ENCODE data around the gene ZNF329. TPM values are rescaled to one million over a fixed set of nuclear protein-coding genes. Genes with fewer than 3 reads are reported as not detected.

Gene ZNF329
- total and polyA plus RNA-seq, 2 of the 8 experiments (the other 6 are each of a cell fraction or from before 2014, with no cell fraction given), result 5.8 to 11.2 TPM

Other genes starting within 250 kb of the ZNF329 start
- gene ZNF417, start 234.2 kb downstream of the ZNF329 start, total RNA-seq (2021; fragmentation: NEBNext Ultra II Directional; extraction: Animal tissue kit (Norgen Biotek cat#: 25700)), result 19.2 and 19.7 TPM in 2 replicates
- 4.4 and 5.4 TPM in 2 replicates for gene ZNF417, start 234.2 kb downstream of the ZNF329 start, polyA plus RNA-seq (2011; rRNA removed)
- gene ZNF418, start 215.4 kb downstream of the ZNF329 start, total RNA-seq (2021; fragmentation: NEBNext Ultra II Directional; extraction: Animal tissue kit (Norgen Biotek cat#: 25700)), result 18.5 and 18.8 TPM in 2 replicates
- 8.1 and 10.5 TPM in 2 replicates for gene ZNF418, start 215.4 kb downstream of the ZNF329 start, polyA plus RNA-seq (2011; rRNA removed)
- gene ZNF256, start 203.1 kb downstream of the ZNF329 start, total RNA-seq (2021; fragmentation: NEBNext Ultra II Directional; extraction: Animal tissue kit (Norgen Biotek cat#: 25700)), result 13.5 and 14.2 TPM in 2 replicates
- 5.7 and 6.1 TPM in 2 replicates for gene ZNF256, start 203.1 kb downstream of the ZNF329 start, polyA plus RNA-seq (2011; rRNA removed)
- 0.98 and 0.99 TPM in 2 replicates for gene C19orf18, start 176.3 kb downstream of the ZNF329 start, total RNA-seq (2021; fragmentation: NEBNext Ultra II Directional; extraction: Animal tissue kit (Norgen Biotek cat#: 25700))
- gene C19orf18, start 176.3 kb downstream of the ZNF329 start, polyA plus RNA-seq (2011; rRNA removed), result 0.08 and 0.12 TPM in 2 replicates
- 17.5 and 19.3 TPM in 2 replicates for gene ZNF606, start 148.0 kb downstream of the ZNF329 start, total RNA-seq (2021; fragmentation: NEBNext Ultra II Directional; extraction: Animal tissue kit (Norgen Biotek cat#: 25700))
- 5.2 and 10.2 TPM in 2 replicates for gene ZNF606, start 148.0 kb downstream of the ZNF329 start, polyA plus RNA-seq (2011; rRNA removed)
- 0.69 and 1.2 TPM in 2 replicates for gene ZSCAN1, start 116.8 kb downstream of the ZNF329 start, total RNA-seq (2021; fragmentation: NEBNext Ultra II Directional; extraction: Animal tissue kit (Norgen Biotek cat#: 25700))
- 4.3 and 6.4 TPM in 2 replicates for gene ZSCAN1, start 116.8 kb downstream of the ZNF329 start, polyA plus RNA-seq (2011; rRNA removed)
- 5.2 and 5.3 TPM in 2 replicates for gene ZNF135, start 91.5 kb downstream of the ZNF329 start, total RNA-seq (2021; fragmentation: NEBNext Ultra II Directional; extraction: Animal tissue kit (Norgen Biotek cat#: 25700))
- gene ZNF135, start 91.5 kb downstream of the ZNF329 start, polyA plus RNA-seq (2011; rRNA removed), result 6.9 and 7.9 TPM in 2 replicates
- 37.0 and 37.6 TPM in 2 replicates for gene ZSCAN18, start 52.6 kb downstream of the ZNF329 start, total RNA-seq (2021; fragmentation: NEBNext Ultra II Directional; extraction: Animal tissue kit (Norgen Biotek cat#: 25700))
- 41.4 and 64.7 TPM in 2 replicates for gene ZSCAN18, start 52.6 kb downstream of the ZNF329 start, polyA plus RNA-seq (2011; rRNA removed)
- gene ZNF274, start 32.3 kb upstream of the ZNF329 start, total RNA-seq (2021; fragmentation: NEBNext Ultra II Directional; extraction: Animal tissue kit (Norgen Biotek cat#: 25700)), result 25.1 and 27.7 TPM in 2 replicates
- 13.3 and 14.2 TPM in 2 replicates for gene ZNF274, start 32.3 kb upstream of the ZNF329 start, polyA plus RNA-seq (2011; rRNA removed)
- 54.5 and 60.8 TPM in 2 replicates for gene ZNF544, start 78.1 kb upstream of the ZNF329 start, total RNA-seq (2021; fragmentation: NEBNext Ultra II Directional; extraction: Animal tissue kit (Norgen Biotek cat#: 25700))
- 47.9 and 48.8 TPM in 2 replicates for gene ZNF544, start 78.1 kb upstream of the ZNF329 start, polyA plus RNA-seq (2011; rRNA removed)
- 20.5 and 21.5 TPM in 2 replicates for gene ZNF8, start 128.2 kb upstream of the ZNF329 start, total RNA-seq (2021; fragmentation: NEBNext Ultra II Directional; extraction: Animal tissue kit (Norgen Biotek cat#: 25700))
- 9.2 and 9.8 TPM in 2 replicates for gene ZNF8, start 128.2 kb upstream of the ZNF329 start, polyA plus RNA-seq (2011; rRNA removed)
- 30.6 and 31.5 TPM in 2 replicates for gene ERVK3-1, start 154.6 kb upstream of the ZNF329 start, total RNA-seq (2021; fragmentation: NEBNext Ultra II Directional; extraction: Animal tissue kit (Norgen Biotek cat#: 25700))
- 28.1 and 29.9 TPM in 2 replicates for gene ERVK3-1, start 154.6 kb upstream of the ZNF329 start, polyA plus RNA-seq (2011; rRNA removed)
- 3.1 and 3.2 TPM in 2 replicates for gene ZSCAN22, start 176.2 kb upstream of the ZNF329 start, total RNA-seq (2021; fragmentation: NEBNext Ultra II Directional; extraction: Animal tissue kit (Norgen Biotek cat#: 25700))
- gene ZSCAN22, start 176.2 kb upstream of the ZNF329 start, polyA plus RNA-seq (2011; rRNA removed), result 2.6 and 3.3 TPM in 2 replicates
- gene A1BG, start 202.7 kb upstream of the ZNF329 start, total RNA-seq (2021; fragmentation: NEBNext Ultra II Directional; extraction: Animal tissue kit (Norgen Biotek cat#: 25700)), result 19.9 and 20.8 TPM in 2 replicates
- 69.6 and 108 TPM in 2 replicates for gene A1BG, start 202.7 kb upstream of the ZNF329 start, polyA plus RNA-seq (2011; rRNA removed)
- gene ZNF497, start 212.0 kb upstream of the ZNF329 start, total RNA-seq (2021; fragmentation: NEBNext Ultra II Directional; extraction: Animal tissue kit (Norgen Biotek cat#: 25700)), result 0.93 and 1.0 TPM in 2 replicates
- 1.4 and 2.0 TPM in 2 replicates for gene ZNF497, start 212.0 kb upstream of the ZNF329 start, polyA plus RNA-seq (2011; rRNA removed)
- gene ZNF837, start 230.2 kb upstream of the ZNF329 start, total RNA-seq (2021; fragmentation: NEBNext Ultra II Directional; extraction: Animal tissue kit (Norgen Biotek cat#: 25700)), result 1.9 and 2.7 TPM in 2 replicates
- 3.3 and 6.6 TPM in 2 replicates for gene ZNF837, start 230.2 kb upstream of the ZNF329 start, polyA plus RNA-seq (2011; rRNA removed)
- gene RPS5, start 236.5 kb upstream of the ZNF329 start, total RNA-seq (2021; fragmentation: NEBNext Ultra II Directional; extraction: Animal tissue kit (Norgen Biotek cat#: 25700)), result 1,554 and 1,557 TPM in 2 replicates
- gene RPS5, start 236.5 kb upstream of the ZNF329 start, polyA plus RNA-seq (2011; rRNA removed), result 5,731 and 5,910 TPM in 2 replicates
- 1.0 and 1.2 TPM in 2 replicates for gene RNF225, start 244.9 kb upstream of the ZNF329 start, total RNA-seq (2021; fragmentation: NEBNext Ultra II Directional; extraction: Animal tissue kit (Norgen Biotek cat#: 25700))
- 0.17 TPM in 2 replicates for gene RNF225, start 244.9 kb upstream of the ZNF329 start, polyA plus RNA-seq (2011; rRNA removed)